Uterus (tissue), 2 donors: Measurements from ENCODE around the gene CTSO.

Source experiments
- POLR2A ChIP-seq, 2 donors: fragments of 450-650 bp; IDR thresholded peaks; one replicate each; pipeline ENCODE4 v1.6.1; 2016; ENCODE audit warnings: antibody characterized with exemption in 2 of 2, mild to moderate bottlenecking in 1 of 2, moderate library complexity in 1 of 2
- TF ChIP-seq, protein P1 (sequence below), 4 experiments: fragments of 200-600 bp in 2 of 4; fragments of 450-650 bp in 2 of 4; sonication (generic) in 2 of 4; IDR thresholded peaks; one replicate each; pipeline ENCODE4 v1.5.1; 2016 to 2019; ENCODE audit warnings: antibody characterized with exemption in 4 of 4, mild to moderate bottlenecking in 2 of 4, moderate library complexity in 1 of 4

DNA sequence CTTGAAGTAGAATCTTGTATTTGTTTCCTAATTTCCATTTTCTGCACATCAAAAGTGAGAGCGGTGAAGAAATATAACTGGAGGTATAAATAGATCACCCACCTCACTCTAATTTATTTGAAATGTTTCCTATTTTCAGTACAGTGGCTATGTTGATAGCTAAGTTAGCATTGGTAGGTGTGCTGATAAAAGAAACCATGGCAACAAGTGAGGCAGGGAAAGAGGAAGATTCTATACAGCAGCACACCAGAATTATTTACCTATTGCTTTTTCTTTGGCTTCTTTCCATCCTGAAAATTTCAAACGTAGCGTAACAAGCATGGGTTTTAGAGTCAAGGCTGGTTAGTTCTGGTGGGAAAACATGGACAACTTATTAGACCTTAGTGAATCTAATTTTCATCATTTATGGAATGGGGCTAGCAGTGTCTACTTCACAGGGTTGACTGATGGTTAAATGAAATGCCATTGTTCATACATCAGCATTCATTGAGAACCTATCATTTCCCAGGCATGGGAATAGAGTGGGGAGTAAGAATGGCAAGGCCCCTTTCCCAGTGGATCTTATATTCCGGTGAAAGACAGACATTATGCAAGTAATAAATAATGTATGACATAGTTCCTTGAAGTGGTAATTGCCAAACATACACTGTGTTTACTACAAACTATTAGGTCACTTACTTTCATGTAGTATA, 30.6 kb upstream of the CTSO start:
- no peak for TF ChIP-seq POLR2A (IDR thresholded peaks at IDR 0.05)
- TF ChIP-seq, protein P1, sequence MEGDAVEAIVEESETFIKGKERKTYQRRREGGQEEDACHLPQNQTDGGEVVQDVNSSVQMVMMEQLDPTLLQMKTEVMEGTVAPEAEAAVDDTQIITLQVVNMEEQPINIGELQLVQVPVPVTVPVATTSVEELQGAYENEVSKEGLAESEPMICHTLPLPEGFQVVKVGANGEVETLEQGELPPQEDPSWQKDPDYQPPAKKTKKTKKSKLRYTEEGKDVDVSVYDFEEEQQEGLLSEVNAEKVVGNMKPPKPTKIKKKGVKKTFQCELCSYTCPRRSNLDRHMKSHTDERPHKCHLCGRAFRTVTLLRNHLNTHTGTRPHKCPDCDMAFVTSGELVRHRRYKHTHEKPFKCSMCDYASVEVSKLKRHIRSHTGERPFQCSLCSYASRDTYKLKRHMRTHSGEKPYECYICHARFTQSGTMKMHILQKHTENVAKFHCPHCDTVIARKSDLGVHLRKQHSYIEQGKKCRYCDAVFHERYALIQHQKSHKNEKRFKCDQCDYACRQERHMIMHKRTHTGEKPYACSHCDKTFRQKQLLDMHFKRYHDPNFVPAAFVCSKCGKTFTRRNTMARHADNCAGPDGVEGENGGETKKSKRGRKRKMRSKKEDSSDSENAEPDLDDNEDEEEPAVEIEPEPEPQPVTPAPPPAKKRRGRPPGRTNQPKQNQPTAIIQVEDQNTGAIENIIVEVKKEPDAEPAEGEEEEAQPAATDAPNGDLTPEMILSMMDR (IDR thresholded peaks at IDR 0.05) = no peak
